Liver (tissue), 3 donors: Measurements from ENCODE around the gene MRC2.

Source experiments
- FOXA2 ChIP-seq: IDR thresholded peaks from 2 replicates; pipeline ENCODE4 v1.6.1; 2016; ENCODE audit warnings: antibody characterized with exemption
- GABPA ChIP-seq, 2 donors: IDR thresholded peaks in 1 of 2; conservative IDR thresholded peaks in 1 of 2; 2 replicates each; pipeline ENCODE4 v1.6.1; 2016; ENCODE audit warnings: antibody characterized with exemption in 2 of 2, mild to moderate bottlenecking in 1 of 2, moderate library complexity in 1 of 2
- JUND ChIP-seq, 2 donors: IDR thresholded peaks; 2 replicates each; pipeline ENCODE4 v1.6.1; 2016; ENCODE audit warnings: antibody characterized with exemption in 2 of 2
- NR2F2 ChIP-seq: IDR thresholded peaks from 2 replicates; pipeline ENCODE4 v1.6.1; 2016; ENCODE audit warnings: antibody characterized with exemption
- RAD21 ChIP-seq, 2 donors: IDR thresholded peaks; 2 replicates each; pipeline ENCODE4 v1.6.1; 2016; ENCODE audit warnings: antibody characterized with exemption in 2 of 2, mild to moderate bottlenecking in 2 of 2
- RXRA ChIP-seq, 2 donors: IDR thresholded peaks; 2 replicates each; pipeline ENCODE4 v1.6.1; 2017 to 2018; ENCODE audit warnings: antibody characterized with exemption in 2 of 2, mild to moderate bottlenecking in 1 of 2
- TAF1 ChIP-seq: conservative IDR thresholded peaks from 2 replicates; pipeline ENCODE4 v1.6.1; 2016; ENCODE audit warnings: antibody characterized with exemption, mild to moderate bottlenecking
- YY1 ChIP-seq: IDR thresholded peaks from 2 replicates; pipeline ENCODE4 v1.6.1; 2016; ENCODE audit warnings: antibody characterized with exemption, mild to moderate bottlenecking
- TF ChIP-seq, protein P1 (sequence below): fragments of 150-350 bp; IDR thresholded peaks from 2 replicates; pipeline ENCODE4 v1.5.1; 2017; ENCODE audit warnings: improper control_type of control experiment, low read depth, low read length; ENCODE audit not compliant: missing input control
- TF ChIP-seq, protein P2 (sequence below): IDR thresholded peaks from 2 replicates; pipeline ENCODE4 v1.6.1; 2016; ENCODE audit warnings: antibody characterized with exemption, mild to moderate bottlenecking
- TF ChIP-seq, protein P3 (sequence below): IDR thresholded peaks from 2 replicates; pipeline ENCODE4 v1.6.1; 2016; ENCODE audit warnings: antibody characterized with exemption
- TF ChIP-seq, protein P4 (sequence below): IDR thresholded peaks from 2 replicates; pipeline ENCODE4 v1.6.1; 2016; ENCODE audit warnings: antibody characterized with exemption
- donor health status: healthy.
- donor health status: healthy.

DNA sequence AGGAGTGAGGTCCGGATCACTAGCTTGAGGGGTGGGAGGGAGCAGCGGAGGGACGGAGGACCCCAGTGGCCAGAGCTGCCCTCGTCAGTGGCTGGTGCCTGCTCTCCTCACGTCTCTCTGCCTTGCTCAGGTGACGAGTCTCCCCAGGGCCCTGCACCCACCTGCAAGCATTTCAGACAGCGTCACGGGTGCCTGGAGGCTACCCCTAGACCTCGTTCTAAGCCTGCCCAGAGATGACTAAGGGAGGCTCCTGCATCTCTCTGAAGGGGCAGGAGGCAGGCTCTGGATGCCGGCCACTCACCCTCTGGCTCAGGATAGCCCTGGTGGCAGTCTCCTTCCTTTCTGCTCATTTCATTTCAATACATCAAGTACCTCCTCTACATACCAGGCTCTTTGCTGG is 68.8 kb downstream of the MRC2 start:
- TF ChIP-seq, protein P1, sequence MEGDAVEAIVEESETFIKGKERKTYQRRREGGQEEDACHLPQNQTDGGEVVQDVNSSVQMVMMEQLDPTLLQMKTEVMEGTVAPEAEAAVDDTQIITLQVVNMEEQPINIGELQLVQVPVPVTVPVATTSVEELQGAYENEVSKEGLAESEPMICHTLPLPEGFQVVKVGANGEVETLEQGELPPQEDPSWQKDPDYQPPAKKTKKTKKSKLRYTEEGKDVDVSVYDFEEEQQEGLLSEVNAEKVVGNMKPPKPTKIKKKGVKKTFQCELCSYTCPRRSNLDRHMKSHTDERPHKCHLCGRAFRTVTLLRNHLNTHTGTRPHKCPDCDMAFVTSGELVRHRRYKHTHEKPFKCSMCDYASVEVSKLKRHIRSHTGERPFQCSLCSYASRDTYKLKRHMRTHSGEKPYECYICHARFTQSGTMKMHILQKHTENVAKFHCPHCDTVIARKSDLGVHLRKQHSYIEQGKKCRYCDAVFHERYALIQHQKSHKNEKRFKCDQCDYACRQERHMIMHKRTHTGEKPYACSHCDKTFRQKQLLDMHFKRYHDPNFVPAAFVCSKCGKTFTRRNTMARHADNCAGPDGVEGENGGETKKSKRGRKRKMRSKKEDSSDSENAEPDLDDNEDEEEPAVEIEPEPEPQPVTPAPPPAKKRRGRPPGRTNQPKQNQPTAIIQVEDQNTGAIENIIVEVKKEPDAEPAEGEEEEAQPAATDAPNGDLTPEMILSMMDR, result no peak
- TF ChIP-seq YY1 (no peak), TAF1 (no peak), JUND (IDR thresholded peaks at IDR 0.05) (no peak), NR2F2 (no peak), GABPA (IDR thresholded peaks at IDR 0.05 in 1 of 2, conservative IDR thresholded peaks at IDR 0.05 in 1 of 2) (no peak), RAD21 (IDR thresholded peaks at IDR 0.05) (no peak), RXRA (IDR thresholded peaks at IDR 0.05) (no peak), FOXA2 (no peak)
- TF ChIP-seq, protein P2, sequence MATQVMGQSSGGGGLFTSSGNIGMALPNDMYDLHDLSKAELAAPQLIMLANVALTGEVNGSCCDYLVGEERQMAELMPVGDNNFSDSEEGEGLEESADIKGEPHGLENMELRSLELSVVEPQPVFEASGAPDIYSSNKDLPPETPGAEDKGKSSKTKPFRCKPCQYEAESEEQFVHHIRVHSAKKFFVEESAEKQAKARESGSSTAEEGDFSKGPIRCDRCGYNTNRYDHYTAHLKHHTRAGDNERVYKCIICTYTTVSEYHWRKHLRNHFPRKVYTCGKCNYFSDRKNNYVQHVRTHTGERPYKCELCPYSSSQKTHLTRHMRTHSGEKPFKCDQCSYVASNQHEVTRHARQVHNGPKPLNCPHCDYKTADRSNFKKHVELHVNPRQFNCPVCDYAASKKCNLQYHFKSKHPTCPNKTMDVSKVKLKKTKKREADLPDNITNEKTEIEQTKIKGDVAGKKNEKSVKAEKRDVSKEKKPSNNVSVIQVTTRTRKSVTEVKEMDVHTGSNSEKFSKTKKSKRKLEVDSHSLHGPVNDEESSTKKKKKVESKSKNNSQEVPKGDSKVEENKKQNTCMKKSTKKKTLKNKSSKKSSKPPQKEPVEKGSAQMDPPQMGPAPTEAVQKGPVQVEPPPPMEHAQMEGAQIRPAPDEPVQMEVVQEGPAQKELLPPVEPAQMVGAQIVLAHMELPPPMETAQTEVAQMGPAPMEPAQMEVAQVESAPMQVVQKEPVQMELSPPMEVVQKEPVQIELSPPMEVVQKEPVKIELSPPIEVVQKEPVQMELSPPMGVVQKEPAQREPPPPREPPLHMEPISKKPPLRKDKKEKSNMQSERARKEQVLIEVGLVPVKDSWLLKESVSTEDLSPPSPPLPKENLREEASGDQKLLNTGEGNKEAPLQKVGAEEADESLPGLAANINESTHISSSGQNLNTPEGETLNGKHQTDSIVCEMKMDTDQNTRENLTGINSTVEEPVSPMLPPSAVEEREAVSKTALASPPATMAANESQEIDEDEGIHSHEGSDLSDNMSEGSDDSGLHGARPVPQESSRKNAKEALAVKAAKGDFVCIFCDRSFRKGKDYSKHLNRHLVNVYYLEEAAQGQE, result no peak
- TF ChIP-seq, protein P3, sequence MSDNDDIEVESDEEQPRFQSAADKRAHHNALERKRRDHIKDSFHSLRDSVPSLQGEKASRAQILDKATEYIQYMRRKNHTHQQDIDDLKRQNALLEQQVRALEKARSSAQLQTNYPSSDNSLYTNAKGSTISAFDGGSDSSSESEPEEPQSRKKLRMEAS, result no peak
- TF ChIP-seq, protein P4, sequence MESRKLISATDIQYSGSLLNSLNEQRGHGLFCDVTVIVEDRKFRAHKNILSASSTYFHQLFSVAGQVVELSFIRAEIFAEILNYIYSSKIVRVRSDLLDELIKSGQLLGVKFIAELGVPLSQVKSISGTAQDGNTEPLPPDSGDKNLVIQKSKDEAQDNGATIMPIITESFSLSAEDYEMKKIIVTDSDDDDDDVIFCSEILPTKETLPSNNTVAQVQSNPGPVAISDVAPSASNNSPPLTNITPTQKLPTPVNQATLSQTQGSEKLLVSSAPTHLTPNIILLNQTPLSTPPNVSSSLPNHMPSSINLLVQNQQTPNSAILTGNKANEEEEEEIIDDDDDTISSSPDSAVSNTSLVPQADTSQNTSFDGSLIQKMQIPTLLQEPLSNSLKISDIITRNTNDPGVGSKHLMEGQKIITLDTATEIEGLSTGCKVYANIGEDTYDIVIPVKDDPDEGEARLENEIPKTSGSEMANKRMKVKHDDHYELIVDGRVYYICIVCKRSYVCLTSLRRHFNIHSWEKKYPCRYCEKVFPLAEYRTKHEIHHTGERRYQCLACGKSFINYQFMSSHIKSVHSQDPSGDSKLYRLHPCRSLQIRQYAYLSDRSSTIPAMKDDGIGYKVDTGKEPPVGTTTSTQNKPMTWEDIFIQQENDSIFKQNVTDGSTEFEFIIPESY, result no peak
